ENCODE results near the gene ANKFN1. TPM values are rescaled to one million over a fixed set of nuclear protein-coding genes. Genes with fewer than 3 reads are reported as not detected.

ANKFN1 gene
- total and polyA plus RNA-seq, 10 of the 15 experiments (the other 5 are each of a cell fraction or from before 2014, with no cell fraction given), result 0.19 TPM; not detected in 9

DNA sequence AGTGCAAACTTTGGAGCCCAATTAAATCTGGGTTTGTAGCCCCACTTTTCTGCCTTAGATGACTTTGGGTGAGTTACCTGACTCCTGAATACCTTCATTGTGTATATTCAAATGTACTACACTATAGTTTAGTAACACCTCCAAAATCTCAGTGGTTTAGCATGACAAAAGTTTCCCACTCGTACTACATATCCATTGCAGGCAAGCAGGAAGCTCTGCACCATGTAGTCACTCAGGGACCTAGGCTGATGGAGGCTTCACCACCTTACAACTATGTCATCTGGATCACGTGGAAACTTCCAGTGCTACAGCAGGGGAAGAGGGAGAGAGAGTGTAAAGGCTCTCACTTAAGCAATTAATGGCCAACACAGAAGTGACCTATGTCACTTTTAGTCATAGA is 14.2 kb downstream of the ANKFN1 start:
- FAIRE-seq, result no peak
- ATAC-seq, result no peak
- CTCF ChIA-PET, result interaction anchor here (1.4 kb wide), 1 partner anchor 22 kb away, joined by 3 read pairs; no protein-coding TSS in a partner anchor
- H3K9ac ChIP-seq (ENCODE audit: control insufficient read depth, insufficient read depth, low read length), result no peak overlapping the region
- no peak for DNase-seq (ENCODE audit: low read depth, low spot score)
- H3K4me3 ChIP-seq, result no peak overlapping the region
- intact Hi-C loops (cut with micrococcal nuclease; ENCODE audit: unreplicated experiment), result no loop called here
- WGBS (ENCODE audit: insufficient coverage, insufficient replicate concordance, low lambda C conversion rate, missing lambda C conversion rate), result 0% methylated on average over 2 of the region's 2 CpGs
- no peak overlapping the region for H2AFZ ChIP-seq (ENCODE audit: control insufficient read depth, low read depth, low read length)
- no peaks in the 10 kb centered on the region for H4K20me1 ChIP-seq (ENCODE audit: control insufficient read depth, insufficient read depth)
- H3K36me3 ChIP-seq (ENCODE audit: control insufficient read depth in 2 of 2, insufficient read depth in 2 of 2, low read length in 1 of 2), result no peaks in the 10 kb centered on the region
- no peaks in the 10 kb centered on the region for H3K4me1 ChIP-seq (ENCODE audit: control insufficient read depth, insufficient read depth, low read length)
- no peak for TF ChIP-seq ZNF622 (IDR thresholded peaks at IDR 0.05)
- TF ChIP-seq CHD2 (IDR thresholded peaks at IDR 0.05; ENCODE audit: borderline replicate concordance, low read depth, low read length), result no peak
- no peak for TF ChIP-seq PML (IDR thresholded peaks at IDR 0.05; ENCODE audit: low read length)
- no peak for TF ChIP-seq ZNF207 (IDR thresholded peaks at IDR 0.05; ENCODE audit: borderline replicate concordance)
- TF ChIP-seq NFXL1 (IDR thresholded peaks at IDR 0.05; ENCODE audit: borderline replicate concordance), result no peak
- no peak for TF ChIP-seq ATF7 (IDR thresholded peaks at IDR 0.05; ENCODE audit: low read depth)
- TF ChIP-seq SREBF1 (IDR thresholded peaks at IDR 0.05; ENCODE audit: low read length), result no peak
- TF ChIP-seq RFX5 (IDR thresholded peaks at IDR 0.05; ENCODE audit: low read depth, low read length), result no peak
- TF ChIP-seq EZH2 (IDR thresholded peaks at IDR 0.05; ENCODE audit: borderline replicate concordance, control insufficient read depth, low read depth, low read length), result no peak
- TF ChIP-seq, protein P1, sequence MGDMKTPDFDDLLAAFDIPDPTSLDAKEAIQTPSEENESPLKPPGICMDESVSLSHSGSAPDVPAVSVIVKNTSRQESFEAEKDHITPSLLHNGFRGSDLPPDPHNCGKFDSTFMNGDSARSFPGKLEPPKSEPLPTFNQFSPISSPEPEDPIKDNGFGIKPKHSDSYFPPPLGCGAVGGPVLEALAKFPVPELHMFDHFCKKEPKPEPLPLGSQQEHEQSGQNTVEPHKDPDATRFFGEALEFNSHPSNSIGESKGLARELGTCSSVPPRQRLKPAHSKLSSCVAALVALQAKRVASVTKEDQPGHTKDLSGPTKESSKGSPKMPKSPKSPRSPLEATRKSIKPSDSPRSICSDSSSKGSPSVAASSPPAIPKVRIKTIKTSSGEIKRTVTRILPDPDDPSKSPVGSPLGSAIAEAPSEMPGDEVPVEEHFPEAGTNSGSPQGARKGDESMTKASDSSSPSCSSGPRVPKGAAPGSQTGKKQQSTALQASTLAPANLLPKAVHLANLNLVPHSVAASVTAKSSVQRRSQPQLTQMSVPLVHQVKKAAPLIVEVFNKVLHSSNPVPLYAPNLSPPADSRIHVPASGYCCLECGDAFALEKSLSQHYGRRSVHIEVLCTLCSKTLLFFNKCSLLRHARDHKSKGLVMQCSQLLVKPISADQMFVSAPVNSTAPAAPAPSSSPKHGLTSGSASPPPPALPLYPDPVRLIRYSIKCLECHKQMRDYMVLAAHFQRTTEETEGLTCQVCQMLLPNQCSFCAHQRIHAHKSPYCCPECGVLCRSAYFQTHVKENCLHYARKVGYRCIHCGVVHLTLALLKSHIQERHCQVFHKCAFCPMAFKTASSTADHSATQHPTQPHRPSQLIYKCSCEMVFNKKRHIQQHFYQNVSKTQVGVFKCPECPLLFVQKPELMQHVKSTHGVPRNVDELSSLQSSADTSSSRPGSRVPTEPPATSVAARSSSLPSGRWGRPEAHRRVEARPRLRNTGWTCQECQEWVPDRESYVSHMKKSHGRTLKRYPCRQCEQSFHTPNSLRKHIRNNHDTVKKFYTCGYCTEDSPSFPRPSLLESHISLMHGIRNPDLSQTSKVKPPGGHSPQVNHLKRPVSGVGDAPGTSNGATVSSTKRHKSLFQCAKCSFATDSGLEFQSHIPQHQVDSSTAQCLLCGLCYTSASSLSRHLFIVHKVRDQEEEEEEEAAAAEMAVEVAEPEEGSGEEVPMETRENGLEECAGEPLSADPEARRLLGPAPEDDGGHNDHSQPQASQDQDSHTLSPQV (IDR thresholded peaks at IDR 0.05), result no peak
- TF ChIP-seq SREBF2 (IDR thresholded peaks at IDR 0.05; ENCODE audit: low read length), result no peak
- TF ChIP-seq ZNF384 (IDR thresholded peaks at IDR 0.05; ENCODE audit: borderline replicate concordance, low read depth, low read length), result no peak
- TF ChIP-seq HDAC2 (IDR thresholded peaks at IDR 0.05), result no peak
- no peak for TF ChIP-seq SIN3A (IDR thresholded peaks at IDR 0.05; ENCODE audit: low read depth, low read length)
- TF ChIP-seq, protein P2, sequence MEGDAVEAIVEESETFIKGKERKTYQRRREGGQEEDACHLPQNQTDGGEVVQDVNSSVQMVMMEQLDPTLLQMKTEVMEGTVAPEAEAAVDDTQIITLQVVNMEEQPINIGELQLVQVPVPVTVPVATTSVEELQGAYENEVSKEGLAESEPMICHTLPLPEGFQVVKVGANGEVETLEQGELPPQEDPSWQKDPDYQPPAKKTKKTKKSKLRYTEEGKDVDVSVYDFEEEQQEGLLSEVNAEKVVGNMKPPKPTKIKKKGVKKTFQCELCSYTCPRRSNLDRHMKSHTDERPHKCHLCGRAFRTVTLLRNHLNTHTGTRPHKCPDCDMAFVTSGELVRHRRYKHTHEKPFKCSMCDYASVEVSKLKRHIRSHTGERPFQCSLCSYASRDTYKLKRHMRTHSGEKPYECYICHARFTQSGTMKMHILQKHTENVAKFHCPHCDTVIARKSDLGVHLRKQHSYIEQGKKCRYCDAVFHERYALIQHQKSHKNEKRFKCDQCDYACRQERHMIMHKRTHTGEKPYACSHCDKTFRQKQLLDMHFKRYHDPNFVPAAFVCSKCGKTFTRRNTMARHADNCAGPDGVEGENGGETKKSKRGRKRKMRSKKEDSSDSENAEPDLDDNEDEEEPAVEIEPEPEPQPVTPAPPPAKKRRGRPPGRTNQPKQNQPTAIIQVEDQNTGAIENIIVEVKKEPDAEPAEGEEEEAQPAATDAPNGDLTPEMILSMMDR (IDR thresholded peaks at IDR 0.05 in 2 of 3, conservative IDR thresholded peaks at IDR 0.05 in 1 of 3; ENCODE audit: control insufficient read depth in 2 of 3, extremely low read depth in 1 of 3, insufficient read depth in 1 of 3, low read depth in 3 of 3, low read length in 3 of 3), result no peak
- RAD21 ChIA-PET (ENCODE audit: unreplicated experiment), result no interaction called here
- H3K4me2 ChIP-seq (ENCODE audit: control insufficient read depth, insufficient read depth), result no peak overlapping the region
- H3K9me3 ChIP-seq (replicated peaks; ENCODE audit: control insufficient read depth, insufficient read depth, low read length), result no peaks in the 10 kb centered on the region
- BruUV-seq (replicated peaks), result no TSS peak
- POLR2A ChIA-PET, result no interaction called here
- no peaks in the 10 kb centered on the region for H3K79me2 ChIP-seq (ENCODE audit: control insufficient read depth, insufficient read depth, low read length)
- H3K27me3 ChIP-seq (replicated peaks in 1 of 2; ENCODE audit: control insufficient read depth in 2 of 2, insufficient read depth in 2 of 2, low read length in 1 of 2), result no peaks in the 10 kb centered on the region
- in situ Hi-C loops (cut with MboI), result no loop called here
- no peak overlapping the region for H3K27ac ChIP-seq (ENCODE audit: control insufficient read depth, insufficient read depth)
- SMC1A ChIA-PET (ENCODE audit: uncharacterized antibody, unreplicated experiment), result no interaction called here
